SU-DHL-6 (cell line): ENCODE data around the gene GBA2.

Experiments used
- H2AFZ ChIP-seq: fragments of 200-600 bp; sonication (generic); 2 replicates; pipeline ENCODE4 v1.6.1; 2014; ENCODE audit warnings: low read depth, mild to moderate bottlenecking, moderate library complexity, mixed read lengths, antibody characterized with exemption, low read length; ENCODE audit not compliant: severe bottlenecking
- H3F3A ChIP-seq: fragments of 200-600 bp; shearing (Covaris generic); 2 replicates; pipeline ENCODE4 v1.6.0; 2016; ENCODE audit warnings: antibody characterized with exemption, mild to moderate bottlenecking; ENCODE audit not compliant: insufficient read depth
- H3K27ac ChIP-seq: fragments of 200-600 bp; sonication (generic); 2 replicates; pipeline ENCODE4 v1.5.1; 2016; ENCODE audit warnings: low read depth, mild to moderate bottlenecking, low read length, moderate library complexity, mixed read lengths
- H3K27me3 ChIP-seq: fragments of 200-600 bp; sonication (generic), shearing (Covaris generic); 2 replicates; pipeline ENCODE4 v1.6.0; 2014; ENCODE audit warnings: mild to moderate bottlenecking, low read length
- H3K36me3 ChIP-seq: fragments of 200-600 bp; sonication (generic); 2 replicates; pipeline ENCODE4 v1.6.1; 2014; ENCODE audit warnings: mild to moderate bottlenecking, low read length, mixed read lengths
- H3K4me2 ChIP-seq: fragments of 300-600, 200-600 bp; shearing (Covaris generic), sonication (generic); 2 replicates; pipeline ENCODE4 v1.6.0; 2014; ENCODE audit warnings: low read length, low read depth, mild to moderate bottlenecking; ENCODE audit not compliant: poor library complexity, severe bottlenecking
- H3K4me3 ChIP-seq: fragments of 200-600 bp; sonication (generic); 2 replicates; pipeline ENCODE4 v1.5.1; 2014; ENCODE audit warnings: antibody characterized with exemption, low read length, mild to moderate bottlenecking, mixed read lengths; ENCODE audit not compliant: insufficient read depth, poor library complexity, severe bottlenecking
- H3K79me2 ChIP-seq: fragments of 200-600 bp; sonication (generic); 2 replicates; pipeline ENCODE4 v1.6.1; 2014; ENCODE audit warnings: mild to moderate bottlenecking, low read length, moderate library complexity; ENCODE audit not compliant: insufficient read depth
- H3K9ac ChIP-seq: fragments of 200-600 bp; sonication (generic); 2 replicates; pipeline ENCODE4 v1.7.0; 2014; ENCODE audit warnings: mild to moderate bottlenecking, low read length
- H3K9me2 ChIP-seq: fragments of 200-600 bp; sonication (generic); replicated peaks from 2 replicates; pipeline ENCODE4 v1.6.1; 2014; ENCODE audit warnings: low read length; ENCODE audit not compliant: insufficient read depth
- H3K9me3 ChIP-seq: fragments of 200-600 bp; sonication (generic); 2 replicates; pipeline ENCODE4 v1.6.1; 2014; ENCODE audit warnings: low read length, mixed read lengths; ENCODE audit not compliant: insufficient read depth
- H4K20me1 ChIP-seq: fragments of 200-600 bp; sonication (generic); 2 replicates; pipeline ENCODE4 v1.6.1; 2014; ENCODE audit warnings: low read depth, mild to moderate bottlenecking, antibody characterized with exemption, low read length, moderate library complexity, mixed read lengths
- EZH2phosphoT487 ChIP-seq: fragments of 200-600 bp; sonication (generic), shearing (Covaris generic); conservative IDR thresholded peaks from 2 replicates; pipeline ENCODE4 v1.6.1; 2018; ENCODE audit warnings: mild to moderate bottlenecking, antibody characterized with exemption, low read length, moderate library complexity, mixed read lengths
- TF ChIP-seq, protein P1 (sequence below): fragments of 200-600 bp; sonication (generic); IDR thresholded peaks from one replicate; pipeline ENCODE4 v1.5.1; 2017; ENCODE audit warnings: antibody characterized with exemption, mild to moderate bottlenecking, low read length, moderate library complexity; ENCODE audit not compliant: insufficient read depth, poor library complexity, severe bottlenecking

Gene GBA2

DNA sequence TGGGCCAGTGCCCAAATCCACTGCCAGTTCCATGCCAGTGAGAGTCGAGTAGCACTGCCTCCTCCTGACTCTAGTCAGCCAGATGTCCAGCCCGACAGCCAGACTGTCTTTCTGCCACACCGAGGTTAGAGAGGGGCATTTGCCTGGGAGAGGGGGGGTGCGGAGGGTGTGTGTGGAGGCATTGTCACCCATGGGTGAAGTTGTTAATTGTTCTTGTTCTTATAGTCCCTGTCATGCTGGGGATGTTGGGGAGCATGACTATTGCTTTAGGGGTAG, 1.2 kb upstream of the GBA2 start:
- Histone ChIP-seq H3K9ac (peak overlapping the region; percentile 78), H3K27ac (peak overlapping the region; percentile 62; the same call in 1 of the 2 replicates)

DNA sequence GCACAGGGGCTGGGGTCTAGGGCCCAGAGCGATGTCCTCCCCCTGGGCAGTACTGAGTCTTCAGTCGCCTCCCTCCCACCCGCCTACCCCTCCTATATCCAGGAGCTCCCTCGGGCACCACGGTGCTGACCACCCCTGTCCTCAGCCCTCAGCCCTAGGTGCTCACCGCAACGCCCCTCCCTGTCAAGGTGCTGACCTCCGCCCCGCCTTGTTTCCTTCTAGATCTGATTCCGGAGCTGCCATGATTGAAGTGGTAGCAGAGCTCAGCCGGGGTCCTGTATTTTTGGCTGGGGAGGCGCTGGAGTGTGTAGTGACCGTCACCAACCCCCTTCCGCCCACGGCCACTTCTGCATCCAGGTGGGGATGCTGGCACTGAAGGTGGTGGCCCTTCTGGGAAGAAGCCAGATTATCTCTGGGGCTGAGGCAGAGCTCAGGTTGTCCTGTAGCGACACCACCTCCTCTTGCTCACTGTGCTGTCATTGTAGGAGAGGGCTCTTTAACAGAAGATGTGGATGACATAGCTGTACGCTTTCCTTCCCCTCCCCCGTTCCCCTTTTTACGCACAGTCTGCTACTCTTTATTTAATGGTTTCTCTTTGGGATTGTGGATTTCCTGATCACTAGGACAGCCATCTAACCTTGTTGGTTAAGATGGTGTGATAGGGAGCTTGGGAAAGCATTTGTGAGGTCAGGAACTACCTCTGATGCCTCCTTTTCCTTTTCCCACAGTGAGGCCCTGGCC, 657 bp upstream of the GBA2 start:
- no peaks in the 10 kb centered on the region for H3K36me3 ChIP-seq

More for the DNA sequence above, 1.2 kb upstream of the GBA2 start:
- H3K4me2 ChIP-seq, result peak overlapping the region; percentile 67
- H3K9me3 ChIP-seq, result no peaks in the 10 kb centered on the region
- H3K79me2 ChIP-seq, result peaks cover 36% of the 10 kb centered on the region
- peaks cover 8% of the 10 kb centered on the region; the same call in 1 of the 2 replicates for H4K20me1 ChIP-seq
- H2AFZ ChIP-seq, result no peak overlapping the region
- H3K27me3 ChIP-seq, result no peaks in the 10 kb centered on the region
- H3K4me3 ChIP-seq, result peak overlapping the region; percentile 77
- TF ChIP-seq, protein P1, sequence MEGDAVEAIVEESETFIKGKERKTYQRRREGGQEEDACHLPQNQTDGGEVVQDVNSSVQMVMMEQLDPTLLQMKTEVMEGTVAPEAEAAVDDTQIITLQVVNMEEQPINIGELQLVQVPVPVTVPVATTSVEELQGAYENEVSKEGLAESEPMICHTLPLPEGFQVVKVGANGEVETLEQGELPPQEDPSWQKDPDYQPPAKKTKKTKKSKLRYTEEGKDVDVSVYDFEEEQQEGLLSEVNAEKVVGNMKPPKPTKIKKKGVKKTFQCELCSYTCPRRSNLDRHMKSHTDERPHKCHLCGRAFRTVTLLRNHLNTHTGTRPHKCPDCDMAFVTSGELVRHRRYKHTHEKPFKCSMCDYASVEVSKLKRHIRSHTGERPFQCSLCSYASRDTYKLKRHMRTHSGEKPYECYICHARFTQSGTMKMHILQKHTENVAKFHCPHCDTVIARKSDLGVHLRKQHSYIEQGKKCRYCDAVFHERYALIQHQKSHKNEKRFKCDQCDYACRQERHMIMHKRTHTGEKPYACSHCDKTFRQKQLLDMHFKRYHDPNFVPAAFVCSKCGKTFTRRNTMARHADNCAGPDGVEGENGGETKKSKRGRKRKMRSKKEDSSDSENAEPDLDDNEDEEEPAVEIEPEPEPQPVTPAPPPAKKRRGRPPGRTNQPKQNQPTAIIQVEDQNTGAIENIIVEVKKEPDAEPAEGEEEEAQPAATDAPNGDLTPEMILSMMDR, result no peak
- TF ChIP-seq EZH2phosphoT487, result no peak
- H3F3A ChIP-seq, result no peaks in the 10 kb centered on the region
- H3K9me2 ChIP-seq, result no peaks in the 10 kb centered on the region
- H3K36me3 ChIP-seq, result no peaks in the 10 kb centered on the region

DNA sequence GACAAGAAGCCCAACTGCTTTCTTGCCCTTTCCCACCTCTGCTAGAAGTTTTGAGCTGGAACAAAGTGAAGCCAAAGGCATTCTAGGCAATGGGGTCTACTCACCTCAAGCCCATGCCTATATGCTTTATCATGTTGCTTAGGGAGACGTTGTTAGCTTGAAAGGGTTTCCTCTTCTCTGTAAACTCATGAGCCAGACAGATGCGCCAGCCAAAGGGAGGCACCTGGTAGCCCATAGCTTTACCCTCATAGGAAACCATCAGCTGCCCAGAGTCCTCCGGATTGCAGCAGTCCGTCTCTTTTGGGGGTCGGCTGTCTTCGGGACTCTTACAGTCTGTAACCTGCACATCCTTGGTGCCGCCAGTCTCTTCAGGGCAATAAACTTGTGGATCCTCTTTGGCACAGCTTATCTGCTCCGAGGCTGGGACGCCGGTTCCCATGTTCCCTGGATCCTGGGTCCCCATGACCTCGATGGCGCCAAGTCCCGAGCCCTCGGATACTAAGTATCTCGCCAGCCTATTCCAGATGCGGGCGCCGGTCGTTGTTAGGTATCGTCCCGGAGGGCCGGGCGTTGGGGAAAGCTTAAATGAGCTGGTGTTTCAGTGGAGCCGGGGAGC, 678 bp downstream of the GBA2 start:
- H3K36me3 ChIP-seq, result peaks cover under 1% of the 10 kb centered on the region; the same call in 1 of the 2 replicates

More for the DNA sequence above, 657 bp upstream of the GBA2 start:
- Histone ChIP-seq H3K27me3 (no peaks in the 10 kb centered on the region), H3K9me3 (no peaks in the 10 kb centered on the region), H3K79me2 (peaks cover 36% of the 10 kb centered on the region), H3K9me2 (no peaks in the 10 kb centered on the region), H3K27ac (peak overlapping the region; percentile 62), H3F3A (no peaks in the 10 kb centered on the region), H2AFZ (peak overlapping the region; percentile 68), H3K4me2 (peak overlapping the region; percentile 67), H4K20me1 (peaks cover 8% of the 10 kb centered on the region; the same call in 1 of the 2 replicates), H3K4me3 (peak overlapping the region; percentile 77), H3K9ac (peak overlapping the region; percentile 78)
- TF ChIP-seq, protein P1, result no peak
- no peak for TF ChIP-seq EZH2phosphoT487

More for the DNA sequence above, 678 bp downstream of the GBA2 start:
- H4K20me1 ChIP-seq, result peaks cover 8% of the 10 kb centered on the region; the same call in 1 of the 2 replicates
- peak overlapping the region; percentile 78 for H3K9ac ChIP-seq
- H3K79me2 ChIP-seq, result peaks cover 36% of the 10 kb centered on the region
- peak overlapping the region; percentile 77 for H3K4me3 ChIP-seq
- TF ChIP-seq EZH2phosphoT487, result no peak
- TF ChIP-seq, protein P1, result no peak
- no peaks in the 10 kb centered on the region for H3K9me3 ChIP-seq
- H3K4me2 ChIP-seq, result peak overlapping the region; percentile 67
- peak overlapping the region; percentile 68 for H2AFZ ChIP-seq
- H3K27ac ChIP-seq, result peak overlapping the region; percentile 62
- no peaks in the 10 kb centered on the region for H3K27me3 ChIP-seq
- H3K9me2 ChIP-seq, result no peaks in the 10 kb centered on the region
- no peaks in the 10 kb centered on the region for H3F3A ChIP-seq
